HCT116 (cell line): ENCODE data around the gene SP7. TPM values are rescaled to one million over a fixed set of nuclear protein-coding genes. Genes with fewer than 3 reads are reported as not detected.

Experiments used
- ATAC-seq: fragments of 200-7000 bp; cut with Tn5 transposase; 2 replicates; pipeline ENCODE4 v1.9.1; 2020; ENCODE audit warnings: mild to moderate bottlenecking, moderate library complexity
- BruUV-seq: library from RNA; stranded (reverse); fragments of 400-500 nt; replicated peaks from 2 replicates; lab custom pipeline; 2021; lab: Mats Ljungman, UMichigan
- CTCF ChIA-PET: fragments of 300-600 bp; sonication (Branson Sonifier 250); formaldehyde crosslinking; loops from one replicate; lab custom pipeline; 2021; ENCODE audit warnings: antibody characterized with exemption; lab: Charles Lee
- POLR2A ChIA-PET: fragments of 300-600, 350-600 bp; sonication (Branson Sonifier 250); formaldehyde crosslinking; loops from one replicate; lab custom pipeline; 2021; ENCODE audit warnings: antibody characterized with exemption; lab: Charles Lee
- RAD21 ChIA-PET, 2 experiments: fragments of 300-600 bp; sonication (Branson Sonifier 250); formaldehyde crosslinking; loops; one replicate each; lab custom pipeline; 2023; ENCODE audit warnings: low total read pairs in 2 of 2; ENCODE audit not compliant: uncharacterized antibody in 2 of 2, unreplicated experiment in 2 of 2, low non-redundant PET in 1 of 2; lab: Charles Lee
- DNase-seq: peaks from one replicate; pipeline ENCODE4 v3.0.0-alpha.2; 2010; ENCODE audit warnings: low read depth, low spot score
- H2AFZ ChIP-seq: fragments of 200-600 bp; shearing (Covaris generic), sonication (generic); 2 replicates; pipeline ENCODE4 v1.6.1; 2017; ENCODE audit warnings: low read depth, mixed run types, mixed read lengths, antibody characterized with exemption, low read length; ENCODE audit not compliant: poor library complexity, severe bottlenecking
- H3K27ac ChIP-seq: 2 replicates; pipeline ENCODE4 v1.5.1; 2012; ENCODE audit warnings: low read depth, low read length
- H3K27me3 ChIP-seq: fragments of 200-600 bp; sonication (generic); 2 replicates; pipeline ENCODE4 v1.6.1; 2016; ENCODE audit warnings: mixed run types, low read length, mixed read lengths; ENCODE audit not compliant: insufficient read depth
- H3K36me3 ChIP-seq, 2 experiments: fragments of 200-500 bp in 1 of 2; fragments of 200-600 bp in 1 of 2; sonication (Bioruptor generic) in 1 of 2; sonication (generic) in 1 of 2; 2 replicates each; pipeline versions ENCODE4 v1.5.1 to v1.6.1; 2014 to 2016; ENCODE audit warnings: low read length in 2 of 2, inconsistent platforms in 1 of 2, mixed read lengths in 1 of 2, mixed run types in 1 of 2; ENCODE audit not compliant: insufficient read depth in 2 of 2, control insufficient read depth in 1 of 2
- H3K4me1 ChIP-seq, 2 experiments: fragments of 200-600 bp in 1 of 2; sonication (generic) in 1 of 2; 2 replicates each; pipeline versions ENCODE4 v1.5.1 to v1.6.1; 2012 to 2017; ENCODE audit warnings: low read length in 2 of 2, inconsistent platforms in 1 of 2, mild to moderate bottlenecking in 1 of 2, mixed read lengths in 1 of 2, mixed run types in 1 of 2, moderate library complexity in 1 of 2; ENCODE audit not compliant: insufficient read depth in 2 of 2, control insufficient read depth in 1 of 2
- H3K4me2 ChIP-seq: fragments of 200-600 bp; sonication (generic); 2 replicates; pipeline ENCODE4 v1.6.1; 2017; ENCODE audit warnings: mixed run types, low read length, mixed read lengths
- H3K4me3 ChIP-seq, 2 experiments: fragments of 200-600 bp in 1 of 2; sonication (generic) in 1 of 2; replicated peaks in 1 of 2; 2 replicates each; pipeline ENCODE4 v1.5.1; 2011 to 2016; ENCODE audit warnings: low read length in 2 of 2, control low read depth in 1 of 2, low read depth in 1 of 2, mild to moderate bottlenecking in 1 of 2, mixed read lengths in 1 of 2, mixed run types in 1 of 2
- H3K79me2 ChIP-seq: fragments of 200-600 bp; sonication (generic); 2 replicates; pipeline ENCODE4 v1.6.1; 2017; ENCODE audit warnings: mild to moderate bottlenecking, mixed run types, low read length, moderate library complexity, mixed read lengths; ENCODE audit not compliant: insufficient read depth
- H3K9ac ChIP-seq: fragments of 200-600 bp; sonication (generic); 2 replicates; pipeline ENCODE4 v1.6.1; 2016; ENCODE audit warnings: low read length, mixed read lengths
- H3K9me2 ChIP-seq: fragments of 200-600 bp; sonication (generic), shearing (Covaris generic); 2 replicates; pipeline ENCODE4 v1.6.1; 2017; ENCODE audit warnings: mixed run types, mild to moderate bottlenecking, moderate library complexity; ENCODE audit not compliant: insufficient read depth
- H3K9me3 ChIP-seq, 2 experiments: fragments of 200-500 bp in 1 of 2; fragments of 200-600 bp in 1 of 2; sonication (Bioruptor generic) in 1 of 2; sonication (generic) in 1 of 2; 2 replicates each; pipeline ENCODE4 v1.6.1; 2014 to 2017; ENCODE audit warnings: low read length in 2 of 2, mixed read lengths in 2 of 2, inconsistent platforms in 1 of 2, low read depth in 1 of 2, mild to moderate bottlenecking in 1 of 2, mixed run types in 1 of 2, moderate library complexity in 1 of 2; ENCODE audit not compliant: control insufficient read depth in 1 of 2, insufficient read depth in 1 of 2
- H4K20me1 ChIP-seq: fragments of 200-600 bp; sonication (generic), shearing (Covaris generic); 2 replicates; pipeline ENCODE4 v1.6.1; 2017; ENCODE audit warnings: mixed run types, mild to moderate bottlenecking, moderate library complexity; ENCODE audit not compliant: insufficient read depth
- EGR1 ChIP-seq: IDR thresholded peaks from 2 replicates; pipeline ENCODE4 v1.6.1; 2012; ENCODE audit warnings: low read depth
- POLR2AphosphoS5 ChIP-seq: IDR thresholded peaks from 2 replicates; pipeline ENCODE4 v1.6.1; 2011; ENCODE audit warnings: mild to moderate bottlenecking, low read depth, low read length, moderate library complexity
- YY1 ChIP-seq: IDR thresholded peaks from 2 replicates; pipeline ENCODE4 v1.6.1; 2011; ENCODE audit warnings: low read length, low read depth, moderate library complexity, mild to moderate bottlenecking; ENCODE audit not compliant: insufficient replicate concordance; ENCODE audit errors: extremely low read depth
- ZFX ChIP-seq: fragments of 450-650 bp; IDR thresholded peaks from 2 replicates; pipeline ENCODE4 v1.6.1; 2017
- intact Hi-C: fragments of 100-400 bp; cut with micrococcal nuclease; formaldehyde crosslinking; loops from 2 replicates; pipeline ENCODE4 v1.10.0; 2022
- total RNA-seq: library from RNA; stranded (reverse); gene quantifications from one replicate; pipeline ENCODE4 v1.2.1, GENCODE V29; 2021; ENCODE audit not compliant: unreplicated experiment
- TF ChIP-seq, protein P1 (sequence below): IDR thresholded peaks from 2 replicates; pipeline ENCODE4 v1.6.1; 2012
- TF ChIP-seq, protein P2 (sequence below): IDR thresholded peaks from 2 replicates; pipeline ENCODE4 v1.6.1; 2012; ENCODE audit warnings: low read depth
- TF ChIP-seq, protein P3 (sequence below): IDR thresholded peaks from 2 replicates; pipeline ENCODE4 v1.6.1; 2011; ENCODE audit warnings: mild to moderate bottlenecking, low read length, moderate library complexity; ENCODE audit not compliant: insufficient replicate concordance; ENCODE audit errors: extremely low read depth

Gene SP7
- total RNA-seq, 1 experiment from 2014 or later, result not detected

DNA sequence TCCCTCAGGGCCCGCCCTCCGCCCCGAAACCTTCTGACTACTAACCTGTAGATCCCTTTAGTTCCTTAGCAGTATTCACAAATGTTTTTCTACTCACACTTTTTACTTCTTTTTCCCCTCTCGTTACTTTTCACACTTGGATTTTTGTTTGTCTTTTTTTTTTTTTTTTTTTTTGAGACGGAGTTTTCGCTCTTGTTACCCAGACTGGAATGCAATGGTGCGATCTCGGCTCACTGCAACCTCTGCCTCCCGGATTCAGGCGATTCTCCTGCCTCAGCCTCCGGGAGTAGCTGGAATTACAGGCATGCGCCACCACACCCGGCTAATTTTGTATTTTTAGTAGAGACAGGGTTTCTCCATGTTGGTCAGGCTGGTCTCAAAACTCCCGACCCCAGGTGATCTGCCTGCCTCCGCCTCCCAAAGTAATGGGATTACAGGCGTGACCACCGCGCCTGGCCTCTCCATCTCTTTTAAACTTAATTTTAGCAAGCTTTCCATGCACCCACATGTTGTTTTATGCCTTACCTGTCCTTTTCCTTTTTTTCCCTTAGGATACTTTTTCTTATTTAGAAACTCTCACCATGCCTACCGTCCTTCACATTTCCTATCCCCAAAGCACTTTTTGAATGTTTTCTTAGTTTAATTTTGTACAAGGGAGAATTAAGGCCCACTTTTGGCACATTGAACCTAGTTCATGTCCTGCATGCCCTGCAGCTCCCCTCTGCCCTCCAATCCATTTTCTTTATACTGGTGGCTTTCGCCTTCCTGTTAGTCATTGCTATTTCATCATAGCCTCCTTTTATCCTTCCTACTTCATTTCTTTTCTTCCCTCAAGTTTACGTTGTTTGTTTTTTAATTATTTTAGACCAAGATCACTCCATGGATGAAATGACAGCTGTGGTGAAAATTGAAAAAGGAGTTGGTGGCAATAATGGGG is 44.9 kb upstream of the SP7 start:
- peak overlapping the region; percentile 73 for H3K4me2 ChIP-seq
- H3K9me3 ChIP-seq, result no peaks in the 10 kb centered on the region
- no TSS peak for BruUV-seq
- no peaks in the 10 kb centered on the region for H4K20me1 ChIP-seq
- POLR2A ChIA-PET, result interaction anchor here (0.7 to 2.2 kb wide), 4 partner anchors 29 to 60 kb away, joined by 3 to 9 read pairs (median 4); partner anchors contain the start of genes AAAS and PRR13
- RAD21 ChIA-PET, result interaction anchor here (0.6 to 2.0 kb wide), 3 partner anchors 15 to 29 kb away, joined by 3 to 11 read pairs (median 6); no protein-coding TSS in a partner anchor
- no peak for DNase-seq
- intact Hi-C loops, result loop anchor here (2.0 to 5.0 kb wide), 3 partner anchors 40 to 71 kb away; partner anchors contain the start of gene PCBP2
- peaks cover 24 to 42% of the 10 kb centered on the region in 2 experiments for H3K4me1 ChIP-seq
- H3K9ac ChIP-seq, result peak overlapping the region; percentile 81
- H3K79me2 ChIP-seq, result peaks cover 45% of the 10 kb centered on the region
- H3K4me3 ChIP-seq, result peak overlapping the region; percentile 59 to 67
- no peak for TF ChIP-seq ZFX
- peak; percentile 54; the same call in 1 of the 2 replicates for TF ChIP-seq POLR2AphosphoS5
- H3K27ac ChIP-seq, result peak overlapping the region; percentile 74
- no peak for ATAC-seq
- H3K27me3 ChIP-seq, result no peaks in the 10 kb centered on the region
- H3K9me2 ChIP-seq, result no peaks in the 10 kb centered on the region
- H3K36me3 ChIP-seq, result peaks cover 18 to 28% of the 10 kb centered on the region in 2 experiments
- H2AFZ ChIP-seq, result no peak overlapping the region
- CTCF ChIA-PET, result interaction anchor here (0.6 to 6.9 kb wide), 13 partner anchors 9 to 60 kb away, joined by 3 to 99 read pairs (median 4); partner anchors contain the start of gene AAAS

DNA sequence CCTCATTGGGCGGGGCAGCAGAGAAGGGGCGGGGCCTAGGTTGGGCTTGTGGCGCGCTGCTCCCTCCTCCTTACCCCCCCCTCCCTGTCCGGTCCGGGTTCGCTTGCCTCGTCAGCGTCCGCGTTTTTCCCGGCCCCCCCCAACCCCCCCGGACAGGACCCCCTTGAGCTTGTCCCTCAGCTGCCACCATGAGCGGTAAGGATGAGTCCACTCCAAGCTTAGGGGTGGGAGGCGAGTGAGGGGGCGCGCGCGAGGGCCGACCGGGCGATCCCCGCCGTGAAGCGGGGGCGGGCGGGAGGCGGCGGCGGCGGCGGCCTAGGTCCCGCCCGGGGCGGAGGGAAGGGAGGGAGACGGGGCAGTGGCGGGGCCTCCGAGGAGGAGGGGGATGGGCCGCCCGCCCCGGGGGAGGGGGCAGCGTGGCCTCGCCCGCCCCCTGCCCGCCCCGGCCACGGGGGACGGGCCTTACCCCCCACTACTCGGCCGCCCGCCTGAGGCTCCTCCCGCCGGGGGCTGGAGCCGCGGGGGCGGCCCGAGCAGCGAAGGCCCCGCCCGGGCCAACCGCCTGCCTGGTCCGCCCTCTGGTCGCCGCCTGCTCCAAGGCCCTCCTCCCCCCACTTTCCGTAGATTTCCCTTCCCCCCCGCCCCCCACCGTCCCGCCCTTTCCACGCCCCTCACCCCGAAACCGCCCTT is 44.1 kb upstream of the SP7 start, which contains the start of gene SP1:
SP1 (plus strand) TSS at position 73 of the 690 bp plus-strand sequence; CDS start at position 189, 116 bp downstream.
- no peaks in the 10 kb centered on the region for H3K9me3 ChIP-seq
- intact Hi-C loops, result loop anchor here (2.0 to 5.0 kb wide), 3 partner anchors 41 to 72 kb away; partner anchors contain the start of gene PCBP2
- no peak within 1 kb of the TSS for H2AFZ ChIP-seq
- POLR2A ChIA-PET, result interaction anchor here (0.7 to 3.5 kb wide), 13 partner anchors 14 to 121 kb away, joined by 3 to 32 read pairs (median 6); partner anchors contain the start of genes AAAS and TARBP2
- peak within 1 kb of the TSS; percentile 82 for H3K9ac ChIP-seq
- H3K4me3 ChIP-seq, result peak within 1 kb of the TSS; percentile 67 to 71
- TF ChIP-seq EGR1 (no peak), POLR2AphosphoS5 (peak; percentile 54; the same call in 1 of the 2 replicates), YY1 (peak; percentile 7), ZFX (peak; percentile 40; the same call in 1 of the 2 replicates)
- TF ChIP-seq, protein P1, sequence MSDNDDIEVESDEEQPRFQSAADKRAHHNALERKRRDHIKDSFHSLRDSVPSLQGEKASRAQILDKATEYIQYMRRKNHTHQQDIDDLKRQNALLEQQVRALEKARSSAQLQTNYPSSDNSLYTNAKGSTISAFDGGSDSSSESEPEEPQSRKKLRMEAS, result no peak
- TF ChIP-seq, protein P2, sequence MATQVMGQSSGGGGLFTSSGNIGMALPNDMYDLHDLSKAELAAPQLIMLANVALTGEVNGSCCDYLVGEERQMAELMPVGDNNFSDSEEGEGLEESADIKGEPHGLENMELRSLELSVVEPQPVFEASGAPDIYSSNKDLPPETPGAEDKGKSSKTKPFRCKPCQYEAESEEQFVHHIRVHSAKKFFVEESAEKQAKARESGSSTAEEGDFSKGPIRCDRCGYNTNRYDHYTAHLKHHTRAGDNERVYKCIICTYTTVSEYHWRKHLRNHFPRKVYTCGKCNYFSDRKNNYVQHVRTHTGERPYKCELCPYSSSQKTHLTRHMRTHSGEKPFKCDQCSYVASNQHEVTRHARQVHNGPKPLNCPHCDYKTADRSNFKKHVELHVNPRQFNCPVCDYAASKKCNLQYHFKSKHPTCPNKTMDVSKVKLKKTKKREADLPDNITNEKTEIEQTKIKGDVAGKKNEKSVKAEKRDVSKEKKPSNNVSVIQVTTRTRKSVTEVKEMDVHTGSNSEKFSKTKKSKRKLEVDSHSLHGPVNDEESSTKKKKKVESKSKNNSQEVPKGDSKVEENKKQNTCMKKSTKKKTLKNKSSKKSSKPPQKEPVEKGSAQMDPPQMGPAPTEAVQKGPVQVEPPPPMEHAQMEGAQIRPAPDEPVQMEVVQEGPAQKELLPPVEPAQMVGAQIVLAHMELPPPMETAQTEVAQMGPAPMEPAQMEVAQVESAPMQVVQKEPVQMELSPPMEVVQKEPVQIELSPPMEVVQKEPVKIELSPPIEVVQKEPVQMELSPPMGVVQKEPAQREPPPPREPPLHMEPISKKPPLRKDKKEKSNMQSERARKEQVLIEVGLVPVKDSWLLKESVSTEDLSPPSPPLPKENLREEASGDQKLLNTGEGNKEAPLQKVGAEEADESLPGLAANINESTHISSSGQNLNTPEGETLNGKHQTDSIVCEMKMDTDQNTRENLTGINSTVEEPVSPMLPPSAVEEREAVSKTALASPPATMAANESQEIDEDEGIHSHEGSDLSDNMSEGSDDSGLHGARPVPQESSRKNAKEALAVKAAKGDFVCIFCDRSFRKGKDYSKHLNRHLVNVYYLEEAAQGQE, result no peak
- TF ChIP-seq, protein P3, sequence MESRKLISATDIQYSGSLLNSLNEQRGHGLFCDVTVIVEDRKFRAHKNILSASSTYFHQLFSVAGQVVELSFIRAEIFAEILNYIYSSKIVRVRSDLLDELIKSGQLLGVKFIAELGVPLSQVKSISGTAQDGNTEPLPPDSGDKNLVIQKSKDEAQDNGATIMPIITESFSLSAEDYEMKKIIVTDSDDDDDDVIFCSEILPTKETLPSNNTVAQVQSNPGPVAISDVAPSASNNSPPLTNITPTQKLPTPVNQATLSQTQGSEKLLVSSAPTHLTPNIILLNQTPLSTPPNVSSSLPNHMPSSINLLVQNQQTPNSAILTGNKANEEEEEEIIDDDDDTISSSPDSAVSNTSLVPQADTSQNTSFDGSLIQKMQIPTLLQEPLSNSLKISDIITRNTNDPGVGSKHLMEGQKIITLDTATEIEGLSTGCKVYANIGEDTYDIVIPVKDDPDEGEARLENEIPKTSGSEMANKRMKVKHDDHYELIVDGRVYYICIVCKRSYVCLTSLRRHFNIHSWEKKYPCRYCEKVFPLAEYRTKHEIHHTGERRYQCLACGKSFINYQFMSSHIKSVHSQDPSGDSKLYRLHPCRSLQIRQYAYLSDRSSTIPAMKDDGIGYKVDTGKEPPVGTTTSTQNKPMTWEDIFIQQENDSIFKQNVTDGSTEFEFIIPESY, result no peak
- TF ChIP-seq, all 23 proteins: peak for 3
- H3K27ac ChIP-seq, result peak within 1 kb of the TSS; percentile 89
- H3K36me3 ChIP-seq, result peaks cover 15 to 24% of the 10 kb centered on the region in 2 experiments
- peak; percentile 82 for DNase-seq
- no peaks in the 10 kb centered on the region for H3K27me3 ChIP-seq
- H3K4me2 ChIP-seq, result peak within 1 kb of the TSS; percentile 85
- H3K4me1 ChIP-seq, result peaks cover 24 to 45% of the 10 kb centered on the region in 2 experiments
- BruUV-seq, result no TSS peak
- ATAC-seq, result peak; percentile 59
- no peaks in the 10 kb centered on the region for H3K9me2 ChIP-seq
- no peaks in the 10 kb centered on the region for H4K20me1 ChIP-seq
- ChIA-PET CTCF (interaction anchor here (1.1 to 6.9 kb wide), 7 partner anchors 19 to 128 kb away, joined by 3 to 99 read pairs (median 7); partner anchors contain the start of gene AAAS), RAD21 (interaction anchor here in 1 of 2 experiments (1.2 to 2.0 kb wide), 2 partner anchors 27 to 28 kb away, joined by 7 to 11 read pairs; no protein-coding TSS in a partner anchor)
- peaks cover 40% of the 10 kb centered on the region for H3K79me2 ChIP-seq
